ENCODE results near the gene IL23R.

- TF ChIP-seq CTCF (IDR thresholded peaks at IDR 0.05) = no peak
- TF ChIP-seq POLR2AphosphoS5 (IDR thresholded peaks at IDR 0.05) = no peak
- no peak for TF ChIP-seq POLR2A (IDR thresholded peaks at IDR 0.05)
Measured at GRCh38 chr1:67273591-67273990, 107.3 kb downstream of the IL23R start.
